A549 (cell line): ENCODE data around the gene RHBG.

Experiments
- BHLHE40 ChIP-seq: IDR thresholded peaks from 2 replicates; pipeline ENCODE4 v1.6.1; 2012; ENCODE audit warnings: low read depth, low read length, inconsistent platforms
- CBX2 ChIP-seq: fragments of 200-600 bp; sonication (generic); IDR thresholded peaks from 2 replicates; pipeline ENCODE4 v1.6.1; 2016; ENCODE audit warnings: low read depth, mild to moderate bottlenecking, borderline replicate concordance
- CBX8 ChIP-seq: fragments of 200-600 bp; sonication (generic); IDR thresholded peaks from 2 replicates; pipeline ENCODE4 v1.6.1; 2016
- HOXA7 ChIP-seq: fragments of 250-450 bp; sonication (Bioruptor Pico); IDR thresholded peaks from 2 replicates; pipeline ENCODE4 v1.5.0; 2020; ENCODE audit warnings: mild to moderate bottlenecking, moderate library complexity
- HOXB5 ChIP-seq: fragments of 250-450 bp; sonication (Bioruptor Pico); IDR thresholded peaks from 2 replicates; pipeline ENCODE4 v1.5.0; 2020; ENCODE audit warnings: mild to moderate bottlenecking, moderate library complexity
- MAFK ChIP-seq: fragments of 450-650 bp; IDR thresholded peaks from 2 replicates; pipeline ENCODE4 v1.6.1; 2014; ENCODE audit not compliant: partially characterized antibody
- NR3C1 ChIP-seq: fragments of >200 bp; sonication (Bioruptor Twin); formaldehyde crosslinking; IDR thresholded peaks from 3 replicates; pipeline ENCODE4 v1.6.1; 2017
- POLR2A ChIP-seq: IDR thresholded peaks from 2 replicates; pipeline ENCODE4 v1.6.1; 2012; ENCODE audit warnings: mild to moderate bottlenecking, low read length
- RAD21 ChIP-seq, 2 experiments: fragments of >200 bp in 1 of 2; sonication (Bioruptor Twin) in 1 of 2; formaldehyde crosslinking in 1 of 2; IDR thresholded peaks in 1 of 2; conservative IDR thresholded peaks in 1 of 2; 2 replicates in 1 of 2; 3 replicates in 1 of 2; pipeline ENCODE4 v1.6.1; 2012 to 2018; ENCODE audit warnings: inconsistent platforms in 1 of 2
- RFX5 ChIP-seq: fragments of 450-650 bp; IDR thresholded peaks from 2 replicates; pipeline ENCODE4 v1.7.1; 2014; ENCODE audit warnings: antibody characterized with exemption, mild to moderate bottlenecking, moderate library complexity
- SREBF2 ChIP-seq: fragments of 450-650 bp; IDR thresholded peaks from 2 replicates; pipeline ENCODE4 v1.6.1; 2014; ENCODE audit warnings: mild to moderate bottlenecking, moderate library complexity
- TF ChIP-seq, protein P1 (sequence below): IDR thresholded peaks from 2 replicates; pipeline ENCODE4 v1.6.1; 2012
- TF ChIP-seq, protein P2 (sequence below): fragments of >200 bp; sonication (Bioruptor Twin); formaldehyde crosslinking; IDR thresholded peaks from 3 replicates; pipeline ENCODE4 v1.5.1; 2016
- TF ChIP-seq, protein P3 (sequence below): fragments of 200-600 bp; sonication (generic); IDR thresholded peaks from 2 replicates; pipeline ENCODE4 v1.6.1; 2016; ENCODE audit warnings: antibody characterized with exemption, mild to moderate bottlenecking, moderate library complexity

DNA sequence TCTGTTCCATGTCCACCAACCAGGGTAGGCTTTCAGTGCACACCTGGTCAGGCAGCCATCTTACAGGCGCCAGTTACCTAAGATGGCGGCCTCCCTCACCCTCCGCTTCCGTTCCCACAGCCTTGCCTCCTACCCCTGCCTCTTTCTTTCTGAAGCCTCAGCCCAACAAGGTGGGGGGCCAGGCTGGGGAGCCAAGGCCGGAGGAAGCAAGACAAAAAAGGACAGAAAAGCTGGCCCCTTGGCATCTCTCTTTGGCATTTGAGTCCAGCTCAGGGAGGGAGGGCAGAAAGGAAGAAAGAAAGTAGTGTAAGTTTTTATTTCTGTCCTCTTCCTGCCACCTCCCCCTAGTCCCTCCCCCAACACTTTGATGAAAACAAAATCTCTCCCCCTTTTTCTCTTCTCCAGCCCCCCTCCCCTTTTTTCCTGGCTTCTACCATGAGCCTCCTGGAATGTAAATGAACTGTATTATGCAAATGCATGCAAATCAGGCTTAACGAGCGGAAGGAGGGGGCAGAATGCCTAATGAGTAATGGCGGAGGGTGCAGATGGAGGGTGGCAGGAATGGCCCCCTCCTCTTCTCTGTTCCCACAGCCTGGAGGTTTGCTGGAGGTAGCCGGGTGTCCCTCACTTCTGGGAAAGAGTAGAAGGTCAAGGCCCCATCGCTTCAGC, 43.8 kb downstream of the RHBG start:
- TF ChIP-seq NR3C1 (no peak), CBX2 (no peak), HOXB5 (CRISPR knock-in tag) (no peak), POLR2A (no peak), SREBF2 (no peak), RFX5 (no peak), HOXA7 (CRISPR knock-in tag) (no peak), MAFK (no peak), BHLHE40 (no peak), CBX8 (no peak), RAD21 (conservative IDR thresholded peaks at IDR 0.05 in 1 of 2, IDR thresholded peaks at IDR 0.05 in 1 of 2) (no peak)
- TF ChIP-seq, protein P1, sequence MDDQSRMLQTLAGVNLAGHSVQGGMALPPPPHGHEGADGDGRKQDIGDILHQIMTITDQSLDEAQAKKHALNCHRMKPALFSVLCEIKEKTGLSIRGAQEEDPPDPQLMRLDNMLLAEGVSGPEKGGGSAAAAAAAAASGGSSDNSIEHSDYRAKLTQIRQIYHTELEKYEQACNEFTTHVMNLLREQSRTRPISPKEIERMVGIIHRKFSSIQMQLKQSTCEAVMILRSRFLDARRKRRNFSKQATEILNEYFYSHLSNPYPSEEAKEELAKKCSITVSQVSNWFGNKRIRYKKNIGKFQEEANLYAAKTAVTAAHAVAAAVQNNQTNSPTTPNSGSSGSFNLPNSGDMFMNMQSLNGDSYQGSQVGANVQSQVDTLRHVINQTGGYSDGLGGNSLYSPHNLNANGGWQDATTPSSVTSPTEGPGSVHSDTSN, result no peak
- TF ChIP-seq, protein P2, sequence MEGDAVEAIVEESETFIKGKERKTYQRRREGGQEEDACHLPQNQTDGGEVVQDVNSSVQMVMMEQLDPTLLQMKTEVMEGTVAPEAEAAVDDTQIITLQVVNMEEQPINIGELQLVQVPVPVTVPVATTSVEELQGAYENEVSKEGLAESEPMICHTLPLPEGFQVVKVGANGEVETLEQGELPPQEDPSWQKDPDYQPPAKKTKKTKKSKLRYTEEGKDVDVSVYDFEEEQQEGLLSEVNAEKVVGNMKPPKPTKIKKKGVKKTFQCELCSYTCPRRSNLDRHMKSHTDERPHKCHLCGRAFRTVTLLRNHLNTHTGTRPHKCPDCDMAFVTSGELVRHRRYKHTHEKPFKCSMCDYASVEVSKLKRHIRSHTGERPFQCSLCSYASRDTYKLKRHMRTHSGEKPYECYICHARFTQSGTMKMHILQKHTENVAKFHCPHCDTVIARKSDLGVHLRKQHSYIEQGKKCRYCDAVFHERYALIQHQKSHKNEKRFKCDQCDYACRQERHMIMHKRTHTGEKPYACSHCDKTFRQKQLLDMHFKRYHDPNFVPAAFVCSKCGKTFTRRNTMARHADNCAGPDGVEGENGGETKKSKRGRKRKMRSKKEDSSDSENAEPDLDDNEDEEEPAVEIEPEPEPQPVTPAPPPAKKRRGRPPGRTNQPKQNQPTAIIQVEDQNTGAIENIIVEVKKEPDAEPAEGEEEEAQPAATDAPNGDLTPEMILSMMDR, result no peak
- TF ChIP-seq, protein P3, sequence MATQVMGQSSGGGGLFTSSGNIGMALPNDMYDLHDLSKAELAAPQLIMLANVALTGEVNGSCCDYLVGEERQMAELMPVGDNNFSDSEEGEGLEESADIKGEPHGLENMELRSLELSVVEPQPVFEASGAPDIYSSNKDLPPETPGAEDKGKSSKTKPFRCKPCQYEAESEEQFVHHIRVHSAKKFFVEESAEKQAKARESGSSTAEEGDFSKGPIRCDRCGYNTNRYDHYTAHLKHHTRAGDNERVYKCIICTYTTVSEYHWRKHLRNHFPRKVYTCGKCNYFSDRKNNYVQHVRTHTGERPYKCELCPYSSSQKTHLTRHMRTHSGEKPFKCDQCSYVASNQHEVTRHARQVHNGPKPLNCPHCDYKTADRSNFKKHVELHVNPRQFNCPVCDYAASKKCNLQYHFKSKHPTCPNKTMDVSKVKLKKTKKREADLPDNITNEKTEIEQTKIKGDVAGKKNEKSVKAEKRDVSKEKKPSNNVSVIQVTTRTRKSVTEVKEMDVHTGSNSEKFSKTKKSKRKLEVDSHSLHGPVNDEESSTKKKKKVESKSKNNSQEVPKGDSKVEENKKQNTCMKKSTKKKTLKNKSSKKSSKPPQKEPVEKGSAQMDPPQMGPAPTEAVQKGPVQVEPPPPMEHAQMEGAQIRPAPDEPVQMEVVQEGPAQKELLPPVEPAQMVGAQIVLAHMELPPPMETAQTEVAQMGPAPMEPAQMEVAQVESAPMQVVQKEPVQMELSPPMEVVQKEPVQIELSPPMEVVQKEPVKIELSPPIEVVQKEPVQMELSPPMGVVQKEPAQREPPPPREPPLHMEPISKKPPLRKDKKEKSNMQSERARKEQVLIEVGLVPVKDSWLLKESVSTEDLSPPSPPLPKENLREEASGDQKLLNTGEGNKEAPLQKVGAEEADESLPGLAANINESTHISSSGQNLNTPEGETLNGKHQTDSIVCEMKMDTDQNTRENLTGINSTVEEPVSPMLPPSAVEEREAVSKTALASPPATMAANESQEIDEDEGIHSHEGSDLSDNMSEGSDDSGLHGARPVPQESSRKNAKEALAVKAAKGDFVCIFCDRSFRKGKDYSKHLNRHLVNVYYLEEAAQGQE, result no peak
